Stimulated activated naive B cell treated with anti-CD40 and anti-IgM and Interleukin-4, amounts not matched to agents 10 μg/mL and 1 μg/mL and 100 μg/mL, for 72 hours (primary cell): Measurements from ENCODE around the gene ACTL8.

Experiments
- ATAC-seq, 2 donors: fragments of 150-1000 bp; cut with Tn5 transposase; replicated peaks; 2 replicates each; pipeline ENCODE4 v1.10.0; 2021; ENCODE audit warnings: moderate library complexity in 1 of 2
- DNase-seq: peaks from one replicate; pipeline ENCODE4 v3.0.0; 2021
- H3K27ac Mint-ChIP-seq: one replicate; pipeline ENCODE4 v1.8.0; 2022; ENCODE audit warnings: mild to moderate bottlenecking, mixed read lengths
- H3K27me3 Mint-ChIP-seq, 2 donors: one replicate each; pipeline ENCODE4 v1.8.0; 2022; ENCODE audit warnings: mixed read lengths in 2 of 2
- H3K36me3 Mint-ChIP-seq, 2 donors: one replicate each; pipeline ENCODE4 v1.8.0; 2022; ENCODE audit warnings: mixed read lengths in 2 of 2, mild to moderate bottlenecking in 1 of 2
- H3K4me1 Mint-ChIP-seq, 2 donors: one replicate each; pipeline ENCODE4 v1.8.0; 2022; ENCODE audit warnings: mixed read lengths in 2 of 2, mild to moderate bottlenecking in 1 of 2
- H3K4me3 Mint-ChIP-seq, 2 donors: one replicate each; pipeline ENCODE4 v1.8.0; 2022; ENCODE audit warnings: mild to moderate bottlenecking in 2 of 2, mixed read lengths in 2 of 2, moderate library complexity in 1 of 2
- H3K9me3 Mint-ChIP-seq, 2 donors: one replicate each; pipeline ENCODE4 v1.8.0; 2022; ENCODE audit warnings: mixed read lengths in 2 of 2, mild to moderate bottlenecking in 1 of 2

The ACTL8 gene

GRCh38 chr1:17865912-17866739 is 111.0 kb downstream of the ACTL8 start:
- H3K27ac Mint-ChIP-seq: no peak overlapping the region
- H3K27me3 Mint-ChIP-seq: peaks cover 0 to 8% of the 10 kb centered on the region in 2 donors
- peaks cover 0 to 5% of the 10 kb centered on the region in 2 donors for H3K4me1 Mint-ChIP-seq
- no peaks in the 10 kb centered on the region for H3K36me3 Mint-ChIP-seq
- no peak for ATAC-seq
- DNase-seq: no peak
- H3K4me3 Mint-ChIP-seq: no peak overlapping the region
- H3K9me3 Mint-ChIP-seq: peaks cover 7 to 9% of the 10 kb centered on the region in 2 donors

- Mint-ChIP-seq H3K9me3 (peaks cover 7 to 9% of the 10 kb centered on the region in 2 donors), H3K36me3 (no peaks in the 10 kb centered on the region), H3K4me1 (peaks cover 0 to 3% of the 10 kb centered on the region in 2 donors), H3K27ac (no peak overlapping the region), H3K4me3 (no peak overlapping the region), H3K27me3 (peaks cover 0 to 8% of the 10 kb centered on the region in 2 donors)
- no peak for DNase-seq
- no peak for ATAC-seq
Measured at GRCh38 chr1:17866740-17867029, 111.6 kb downstream of the ACTL8 start.

- ATAC-seq: no peak
- H3K27me3 Mint-ChIP-seq: peaks cover 0 to 8% of the 10 kb centered on the region in 2 donors
Measured at GRCh38 chr1:17867470-17867869, 112.3 kb downstream of the ACTL8 start.

GRCh38 chr1:17869815-17870214 is 114.7 kb downstream of the ACTL8 start:
- no peak overlapping the region for H3K4me3 Mint-ChIP-seq
- no peak for DNase-seq
- peaks cover 7 to 9% of the 10 kb centered on the region in 2 donors for H3K9me3 Mint-ChIP-seq
- no peaks in the 10 kb centered on the region for H3K4me1 Mint-ChIP-seq
- ATAC-seq: no peak
- no peaks in the 10 kb centered on the region for H3K36me3 Mint-ChIP-seq
- H3K27ac Mint-ChIP-seq: no peak overlapping the region
- H3K27me3 Mint-ChIP-seq: peaks cover 0 to 8% of the 10 kb centered on the region in 2 donors

More at GRCh38 chr1:17867470-17867869, 112.3 kb downstream of the ACTL8 start:
- DNase-seq: no peak
- Mint-ChIP-seq H3K36me3 (no peaks in the 10 kb centered on the region), H3K4me3 (no peak overlapping the region), H3K4me1 (no peaks in the 10 kb centered on the region), H3K9me3 (peaks cover 7 to 9% of the 10 kb centered on the region in 2 donors), H3K27ac (no peak overlapping the region)

GRCh38 chr1:17870679-17871078 is 115.5 kb downstream of the ACTL8 start:
- peaks cover 0 to 8% of the 10 kb centered on the region in 2 donors for H3K27me3 Mint-ChIP-seq
- no peak overlapping the region for H3K4me3 Mint-ChIP-seq
- H3K36me3 Mint-ChIP-seq: no peaks in the 10 kb centered on the region
- no peak for DNase-seq
- no peak overlapping the region for H3K27ac Mint-ChIP-seq
- no peak for ATAC-seq
- H3K9me3 Mint-ChIP-seq: peaks cover 7 to 9% of the 10 kb centered on the region in 2 donors
- no peaks in the 10 kb centered on the region for H3K4me1 Mint-ChIP-seq

- DNase-seq: no peak
- Mint-ChIP-seq H3K27me3 (peaks cover 0 to 6% of the 10 kb centered on the region in 2 donors), H3K4me1 (no peaks in the 10 kb centered on the region), H3K27ac (no peak overlapping the region), H3K9me3 (peaks cover 0 to 6% of the 10 kb centered on the region in 2 donors), H3K4me3 (no peak overlapping the region), H3K36me3 (no peaks in the 10 kb centered on the region)
- no peak for ATAC-seq
Measured at GRCh38 chr1:17873007-17873675, 118.0 kb downstream of the ACTL8 start.

GRCh38 chr1:17874231-17874630 is 119.1 kb downstream of the ACTL8 start:
- peaks cover 0 to 6% of the 10 kb centered on the region in 2 donors for H3K27me3 Mint-ChIP-seq

GRCh38 chr1:17874710-17875109 is 119.6 kb downstream of the ACTL8 start:
- Mint-ChIP-seq H3K4me1 (no peaks in the 10 kb centered on the region), H3K27me3 (peaks cover 5 to 6% of the 10 kb centered on the region in 2 donors), H3K4me3 (no peak overlapping the region), H3K9me3 (peaks cover 0 to 5% of the 10 kb centered on the region in 2 donors), H3K27ac (no peak overlapping the region), H3K36me3 (no peaks in the 10 kb centered on the region)
- DNase-seq: no peak
- no peak for ATAC-seq

More at GRCh38 chr1:17874231-17874630, 119.1 kb downstream of the ACTL8 start:
- Mint-ChIP-seq H3K4me3 (no peak overlapping the region), H3K4me1 (no peaks in the 10 kb centered on the region), H3K9me3 (peaks cover 0 to 5% of the 10 kb centered on the region in 2 donors), H3K36me3 (no peaks in the 10 kb centered on the region), H3K27ac (no peak overlapping the region)
- no peak for DNase-seq
- ATAC-seq: no peak

GRCh38 chr1:17875171-17875881 is 120.2 kb downstream of the ACTL8 start:
- Mint-ChIP-seq H3K27me3 (peaks cover 5 to 6% of the 10 kb centered on the region in 2 donors), H3K4me3 (no peak overlapping the region), H3K36me3 (no peaks in the 10 kb centered on the region), H3K4me1 (no peaks in the 10 kb centered on the region), H3K9me3 (peaks cover 0 to 5% of the 10 kb centered on the region in 2 donors), H3K27ac (no peak overlapping the region)
- ATAC-seq (no peak), DNase-seq (no peak)

GRCh38 chr1:17875882-17876280 is 120.7 kb downstream of the ACTL8 start:
- Mint-ChIP-seq H3K36me3 (no peaks in the 10 kb centered on the region), H3K9me3 (peaks cover 0 to 2% of the 10 kb centered on the region in 2 donors), H3K27me3 (peaks cover 5 to 6% of the 10 kb centered on the region in 2 donors), H3K4me1 (no peaks in the 10 kb centered on the region), H3K4me3 (no peak overlapping the region), H3K27ac (no peak overlapping the region)
- DNase-seq (no peak), ATAC-seq (no peak)
